Spleen (tissue), 7 donors: ENCODE results near the gene AKAP3.

Experiments
- POLR2A ChIP-seq, 3 donors: fragments of 450-650 bp; IDR thresholded peaks; one replicate each; pipeline ENCODE4 v1.5.1; 2017; ENCODE audit warnings: antibody characterized with exemption in 3 of 3, mild to moderate bottlenecking in 1 of 3
- POLR2AphosphoS5 ChIP-seq, 3 donors: sonication (generic); formaldehyde crosslinking; IDR thresholded peaks; one replicate each; pipeline ENCODE4 v1.5.1; 2017; ENCODE audit warnings: antibody characterized with exemption in 3 of 3
- TF ChIP-seq, protein P1 (sequence below), 11 experiments: fragments of 200-600 bp in 7 of 11; fragments of 450-650 bp in 4 of 11; sonication (generic) in 4 of 11; IDR thresholded peaks in 8 of 11; conservative IDR thresholded peaks in 3 of 11; 1 replicate in 7 of 11; 2 replicates in 4 of 11; pipeline versions ENCODE4 v1.4.0 to v1.8.0; 2016 to 2021; ENCODE audit warnings: antibody characterized with exemption in 11 of 11, inconsistent platforms in 4 of 11, mild to moderate bottlenecking in 1 of 11
- donor health status: DM: no; HTN: no; CAD: no; lungs with moderate emphysema.
- donor health status: DM: no; HTN: no; CAD: no.
- donor health status: DM: no; HTN: no; CAD: no.

DNA sequence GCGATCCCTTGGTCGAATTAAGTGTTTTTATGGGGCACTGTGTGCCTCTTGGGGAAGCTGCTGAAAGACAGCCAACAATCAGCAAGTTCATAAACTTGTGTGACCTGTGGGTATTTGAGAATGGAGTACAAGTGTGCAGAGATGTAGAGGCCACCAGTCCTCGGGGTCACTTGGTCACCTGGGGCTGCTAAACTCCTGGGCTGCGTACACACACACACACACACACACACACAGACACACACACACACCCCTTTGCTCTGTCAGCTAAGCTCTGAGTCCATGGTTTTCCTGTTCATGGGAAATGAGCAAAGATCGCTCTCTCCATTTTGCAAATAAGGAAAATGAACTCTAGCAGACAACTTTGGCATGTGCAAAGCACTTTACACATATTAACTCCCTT, 62.4 kb downstream of the AKAP3 start:
- TF ChIP-seq, protein P1, sequence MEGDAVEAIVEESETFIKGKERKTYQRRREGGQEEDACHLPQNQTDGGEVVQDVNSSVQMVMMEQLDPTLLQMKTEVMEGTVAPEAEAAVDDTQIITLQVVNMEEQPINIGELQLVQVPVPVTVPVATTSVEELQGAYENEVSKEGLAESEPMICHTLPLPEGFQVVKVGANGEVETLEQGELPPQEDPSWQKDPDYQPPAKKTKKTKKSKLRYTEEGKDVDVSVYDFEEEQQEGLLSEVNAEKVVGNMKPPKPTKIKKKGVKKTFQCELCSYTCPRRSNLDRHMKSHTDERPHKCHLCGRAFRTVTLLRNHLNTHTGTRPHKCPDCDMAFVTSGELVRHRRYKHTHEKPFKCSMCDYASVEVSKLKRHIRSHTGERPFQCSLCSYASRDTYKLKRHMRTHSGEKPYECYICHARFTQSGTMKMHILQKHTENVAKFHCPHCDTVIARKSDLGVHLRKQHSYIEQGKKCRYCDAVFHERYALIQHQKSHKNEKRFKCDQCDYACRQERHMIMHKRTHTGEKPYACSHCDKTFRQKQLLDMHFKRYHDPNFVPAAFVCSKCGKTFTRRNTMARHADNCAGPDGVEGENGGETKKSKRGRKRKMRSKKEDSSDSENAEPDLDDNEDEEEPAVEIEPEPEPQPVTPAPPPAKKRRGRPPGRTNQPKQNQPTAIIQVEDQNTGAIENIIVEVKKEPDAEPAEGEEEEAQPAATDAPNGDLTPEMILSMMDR (IDR thresholded peaks at IDR 0.05 in 8 of 11, conservative IDR thresholded peaks at IDR 0.05 in 3 of 11): no peak
- no peak for TF ChIP-seq POLR2A (IDR thresholded peaks at IDR 0.05)
- no peak for TF ChIP-seq POLR2AphosphoS5 (IDR thresholded peaks at IDR 0.05)
